NB4 (cell line): ENCODE measurements around the gene ZC3H11A.

Experiments used
- CTCF ChIP-seq: IDR thresholded peaks from one replicate; pipeline ENCODE4 v1.5.1; 2012; ENCODE audit warnings: low read depth, low read length
- MAX ChIP-seq: IDR thresholded peaks from 2 replicates; pipeline ENCODE4 v1.6.1; 2011; ENCODE audit warnings: low read depth, low read length
- POLR2A ChIP-seq: IDR thresholded peaks from 2 replicates; pipeline ENCODE4 v1.6.1; 2011; ENCODE audit warnings: mild to moderate bottlenecking; ENCODE audit not compliant: insufficient read length; ENCODE audit errors: extremely low read depth

- TF ChIP-seq POLR2A, result no peak
- TF ChIP-seq CTCF, result no peak
- no peak for TF ChIP-seq MAX
Observed at GRCh38 chr1:203805689-203806088, 10.3 kb downstream of the ZC3H11A start.
